Thoracic aorta (tissue), 2 donors: ENCODE results near the gene HELZ. TPM values are rescaled to one million over a fixed set of nuclear protein-coding genes. Genes with fewer than 3 reads are reported as not detected.
"Not testable (repeated sequence)": the region's sequence is repeated elsewhere in the genome, so short reads cannot be mapped to it uniquely, and the experiment has no call there.

Experiments
- ATAC-seq: fragments of 150-250 bp; one replicate; pipeline ENCODE4 v1.8.0; 2017; ENCODE audit warnings: low read depth; ENCODE audit not compliant: insufficient number of reproducible peaks, low FRiP score
- DNase-seq: peaks from one replicate; pipeline ENCODE4 v3.0.0-alpha.2; 2020; ENCODE audit warnings: low spot score
- H3K27ac ChIP-seq, 2 donors: fragments of 200-600 bp; sonication (generic); 1 replicate in 1 of 2; 2 replicates in 1 of 2; pipeline ENCODE4 v1.5.1; 2016; ENCODE audit warnings: mild to moderate bottlenecking in 2 of 2, moderate library complexity in 2 of 2
- H3K27me3 ChIP-seq: fragments of 200-600 bp; sonication (generic); replicated peaks from 2 replicates; pipeline ENCODE4 v1.6.0; 2016; ENCODE audit warnings: mild to moderate bottlenecking; ENCODE audit not compliant: insufficient read depth
- H3K36me3 ChIP-seq: fragments of 200-600 bp; sonication (generic); one replicate; pipeline ENCODE4 v1.5.1; 2016
- H3K4me1 ChIP-seq, 2 donors: fragments of 200-600 bp; sonication (generic); 1 replicate in 1 of 2; 2 replicates in 1 of 2; pipeline versions ENCODE4 v1.5.1 to v1.6.0; 2016; ENCODE audit warnings: low read depth in 2 of 2, mild to moderate bottlenecking in 1 of 2; ENCODE audit not compliant: control insufficient read depth in 1 of 2
- H3K4me3 ChIP-seq: fragments of 200-600 bp; sonication (generic); 2 replicates; pipeline ENCODE4 v1.5.1; 2016; ENCODE audit warnings: mild to moderate bottlenecking
- H3K9me3 ChIP-seq: fragments of 200-600 bp; sonication (generic); 2 replicates; pipeline ENCODE4 v1.5.1; 2016
- total RNA-seq, 2 donors: library from RNA; depleted of rRNA; stranded (reverse); fragments of >200 nt; gene quantifications; one replicate each; pipeline versions ENCODE4 v1.1.0 to v1.2.3, GENCODE V29; 2016
- TF ChIP-seq, protein P1 (sequence below): fragments of 200-600 bp; sonication (generic); IDR thresholded peaks from one replicate; pipeline ENCODE4 v1.5.1; 2019; ENCODE audit warnings: antibody characterized with exemption

Gene HELZ
- total RNA-seq, 2 donors from 2014 or later: 47.8 to 58.4 TPM

DNA sequence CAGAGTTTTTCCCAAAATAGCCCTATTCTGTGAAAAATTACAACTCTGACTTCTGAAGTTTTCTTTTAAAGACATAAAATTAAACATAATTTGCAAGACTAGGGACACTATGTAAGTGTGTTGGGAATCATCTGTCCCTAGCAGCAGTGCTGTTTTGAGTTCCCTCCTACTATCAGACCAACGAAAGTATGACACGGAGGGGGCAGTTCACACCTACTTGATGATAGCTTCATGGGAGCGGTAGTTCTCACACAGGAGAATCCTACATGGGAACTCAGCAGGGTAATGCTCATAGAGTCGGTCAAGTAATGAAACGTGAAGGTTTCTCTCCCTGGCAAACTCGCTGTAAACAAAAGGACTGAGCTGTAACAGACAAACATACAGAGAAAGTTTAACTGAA is 96.6 kb downstream of the HELZ start:
- DNase-seq (no peak), ATAC-seq (no peak)
- H3K27me3 ChIP-seq: no peaks in the 10 kb centered on the region
- H3K4me1 ChIP-seq: no peaks in the 10 kb centered on the region
- H3K9me3 ChIP-seq: no peaks in the 10 kb centered on the region
- H3K4me3 ChIP-seq: no peak overlapping the region
- TF ChIP-seq, protein P1, sequence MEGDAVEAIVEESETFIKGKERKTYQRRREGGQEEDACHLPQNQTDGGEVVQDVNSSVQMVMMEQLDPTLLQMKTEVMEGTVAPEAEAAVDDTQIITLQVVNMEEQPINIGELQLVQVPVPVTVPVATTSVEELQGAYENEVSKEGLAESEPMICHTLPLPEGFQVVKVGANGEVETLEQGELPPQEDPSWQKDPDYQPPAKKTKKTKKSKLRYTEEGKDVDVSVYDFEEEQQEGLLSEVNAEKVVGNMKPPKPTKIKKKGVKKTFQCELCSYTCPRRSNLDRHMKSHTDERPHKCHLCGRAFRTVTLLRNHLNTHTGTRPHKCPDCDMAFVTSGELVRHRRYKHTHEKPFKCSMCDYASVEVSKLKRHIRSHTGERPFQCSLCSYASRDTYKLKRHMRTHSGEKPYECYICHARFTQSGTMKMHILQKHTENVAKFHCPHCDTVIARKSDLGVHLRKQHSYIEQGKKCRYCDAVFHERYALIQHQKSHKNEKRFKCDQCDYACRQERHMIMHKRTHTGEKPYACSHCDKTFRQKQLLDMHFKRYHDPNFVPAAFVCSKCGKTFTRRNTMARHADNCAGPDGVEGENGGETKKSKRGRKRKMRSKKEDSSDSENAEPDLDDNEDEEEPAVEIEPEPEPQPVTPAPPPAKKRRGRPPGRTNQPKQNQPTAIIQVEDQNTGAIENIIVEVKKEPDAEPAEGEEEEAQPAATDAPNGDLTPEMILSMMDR: no peak
- H3K36me3 ChIP-seq: peaks cover 25% of the 10 kb centered on the region
- no peak overlapping the region for H3K27ac ChIP-seq

DNA sequence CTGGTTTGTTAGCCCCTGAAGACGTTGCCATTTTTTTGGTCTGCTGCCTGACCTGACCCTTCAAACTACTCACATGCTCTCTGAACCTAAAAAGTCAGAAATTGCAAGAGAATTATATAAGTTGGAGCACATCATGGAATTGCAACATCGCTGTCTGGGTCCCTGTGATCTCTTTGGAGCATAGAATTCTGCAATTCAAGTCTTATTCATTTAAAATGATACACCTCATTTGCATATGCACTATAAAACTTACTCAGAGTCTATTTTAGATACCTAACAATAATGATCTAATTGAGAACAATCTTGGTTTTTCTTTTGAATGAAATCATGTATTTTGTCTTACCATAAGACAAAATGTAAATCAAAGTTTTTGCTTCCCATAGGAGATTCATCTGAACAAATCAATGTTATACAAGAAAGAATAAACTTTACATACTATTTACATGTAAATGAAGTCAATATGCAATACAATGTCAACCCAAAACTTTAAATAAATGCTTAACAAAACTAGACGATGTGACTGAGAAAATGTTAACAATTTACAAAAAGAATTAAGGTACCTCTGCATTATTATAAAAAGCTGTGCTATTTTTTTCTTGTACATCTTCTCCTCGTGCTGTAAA is 99.7 kb downstream of the HELZ start:
- Histone ChIP-seq H3K4me1 (no peaks in the 10 kb centered on the region), H3K36me3 (peaks cover 27% of the 10 kb centered on the region), H3K27ac (no peak overlapping the region), H3K27me3 (no peaks in the 10 kb centered on the region), H3K9me3 (no peaks in the 10 kb centered on the region), H3K4me3 (no peak overlapping the region)
- TF ChIP-seq, protein P1: no peak
- ATAC-seq (no peak), DNase-seq (no peak)

DNA sequence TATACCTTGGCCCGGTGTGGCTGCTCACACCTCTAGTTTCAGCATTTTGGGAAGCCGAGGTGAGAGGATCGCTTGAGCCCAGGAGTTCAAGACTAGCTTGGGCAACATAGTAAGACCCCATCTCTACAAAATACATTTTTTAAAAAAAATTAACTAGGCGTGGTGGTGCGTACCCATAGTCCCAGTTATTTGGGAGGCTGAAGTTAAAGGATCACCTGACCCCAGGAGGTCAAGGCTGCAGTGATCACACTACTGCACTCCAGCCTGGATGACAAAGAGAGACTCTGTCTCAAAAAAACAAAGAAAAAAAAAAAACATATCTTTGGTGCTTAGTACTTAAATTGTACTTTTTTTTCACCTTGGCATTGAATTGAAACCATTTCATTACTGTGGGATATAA is 101.7 kb downstream of the HELZ start:
- Histone ChIP-seq H3K9me3 (no peaks in the 10 kb centered on the region), H3K27ac (no peak overlapping the region), H3K27me3 (no peaks in the 10 kb centered on the region), H3K36me3 (peaks cover 27% of the 10 kb centered on the region), H3K4me1 (no peaks in the 10 kb centered on the region), H3K4me3 (no peak overlapping the region)
- ATAC-seq: no peak
- TF ChIP-seq, protein P1: no peak
- DNase-seq: no peak

DNA sequence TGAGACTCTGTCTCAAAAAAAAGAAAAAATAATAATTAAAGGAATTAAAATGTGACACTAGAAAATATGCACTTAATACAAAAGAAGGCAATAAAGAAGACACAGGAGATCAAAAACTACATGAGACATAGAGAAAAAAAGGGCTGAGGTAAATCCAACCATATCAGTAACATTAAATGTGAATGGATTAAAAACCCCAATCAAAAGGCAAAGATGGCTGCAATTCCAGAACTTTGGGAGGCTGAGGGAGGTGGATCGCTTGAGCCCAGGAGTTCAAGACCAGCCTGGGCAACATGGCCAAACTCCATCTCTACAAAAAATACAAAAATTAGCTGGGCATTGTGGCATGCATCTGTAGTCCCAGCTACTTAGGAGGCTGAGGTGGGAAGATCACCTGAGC is 103.0 kb downstream of the HELZ start:
- not testable (repeated sequence) for H3K4me3 ChIP-seq, H3K9me3 ChIP-seq, H3K4me1 ChIP-seq, H3K27ac ChIP-seq, DNase-seq, ATAC-seq, H3K27me3 ChIP-seq
- peaks cover 18% of the 10 kb centered on the region for H3K36me3 ChIP-seq

DNA sequence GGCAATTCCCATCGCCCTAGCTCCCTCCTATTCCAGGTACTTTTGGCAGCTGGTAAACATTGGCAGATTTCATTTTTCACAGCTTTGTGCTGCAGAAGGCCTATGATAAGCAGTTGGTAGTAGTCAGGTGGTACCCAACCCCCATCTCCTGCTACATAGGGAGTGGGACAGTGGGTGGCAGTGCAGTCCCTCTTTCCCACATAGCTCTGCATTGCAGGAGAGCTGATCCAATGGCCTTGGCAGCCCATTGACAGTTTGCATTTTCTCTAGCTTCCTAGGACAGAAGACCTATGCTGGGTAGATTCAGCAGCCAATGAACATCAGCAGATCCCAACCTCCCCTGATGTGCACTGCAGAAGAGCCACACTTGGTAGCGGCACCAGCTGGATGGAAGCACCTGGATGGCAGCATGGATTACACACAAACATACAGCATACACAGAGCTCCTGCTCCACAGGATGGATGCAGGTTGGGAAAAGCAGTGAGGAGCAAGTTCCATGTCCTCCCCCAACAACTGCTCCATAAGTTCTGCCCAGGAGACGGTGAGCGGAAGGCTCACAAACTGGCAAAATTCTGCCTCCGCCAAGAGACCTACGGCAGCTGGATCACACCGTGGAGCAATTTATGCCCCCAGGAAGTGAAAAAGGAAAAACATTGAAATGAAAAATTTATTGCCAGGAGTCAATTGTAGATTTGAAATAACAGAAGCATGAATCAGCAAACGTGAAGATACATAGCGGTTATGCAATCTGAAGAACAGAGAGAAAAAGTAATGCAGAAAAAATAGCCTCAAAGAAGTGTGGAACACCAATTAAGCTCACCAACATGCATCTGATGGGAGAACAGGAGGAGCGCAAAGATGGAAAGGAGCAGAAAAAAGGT is 105.0 kb downstream of the HELZ start:
- TF ChIP-seq, protein P1: no peak
- Histone ChIP-seq H3K36me3 (peaks cover 11% of the 10 kb centered on the region), H3K27me3 (no peaks in the 10 kb centered on the region), H3K9me3 (no peaks in the 10 kb centered on the region), H3K4me1 (no peaks in the 10 kb centered on the region), H3K27ac (no peak overlapping the region), H3K4me3 (no peak overlapping the region)
- ATAC-seq (no peak), DNase-seq (no peak)
